Activated CD8-positive, alpha-beta memory T cell treated with anti-CD3 and anti-CD28 coated beads for 36 hours (primary cell): ENCODE results near the gene ANXA8. TPM values are rescaled to one million over a fixed set of nuclear protein-coding genes. Genes with fewer than 3 reads are reported as not detected.
"Not testable (repeated sequence)": the region's sequence is repeated elsewhere in the genome, so short reads cannot be mapped to it uniquely, and the experiment has no call there.

Experiments
- CTCF ChIA-PET: fragments of 350-600 bp; sonication (Branson Sonifier 250); formaldehyde crosslinking; loops from one replicate; lab custom pipeline; 2021; ENCODE audit warnings: antibody characterized with exemption; lab: Charles Lee
- POLR2A ChIA-PET: fragments of 350-600 bp; sonication (Branson Sonifier 250); formaldehyde crosslinking; loops from one replicate; lab custom pipeline; 2021; ENCODE audit warnings: antibody characterized with exemption; lab: Charles Lee
- total RNA-seq, 2 experiments: library from RNA; stranded (reverse); gene quantifications; one replicate each; pipeline ENCODE4 v1.2.3, GENCODE V29; 2021

ANXA8 gene
- total RNA-seq = not detected

DNA sequence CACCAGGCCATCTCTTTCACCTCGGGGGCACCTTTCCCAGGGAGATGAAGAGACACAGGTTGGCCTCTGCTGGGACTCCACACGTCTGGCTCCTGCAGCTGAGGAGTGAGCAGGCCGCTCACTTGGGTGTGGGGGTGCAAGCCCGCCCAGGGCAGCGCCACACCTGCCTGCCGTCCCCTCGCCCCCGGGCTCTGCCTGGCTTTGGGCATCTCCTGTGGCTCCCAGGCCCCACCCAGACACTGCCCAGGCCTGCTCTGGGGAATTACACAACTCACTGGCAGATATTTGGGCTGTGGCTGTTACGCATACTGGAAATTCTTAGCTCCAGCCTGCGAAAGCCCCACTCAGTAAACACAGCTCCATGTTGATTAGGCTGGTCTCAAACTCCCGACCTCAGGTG lies at the start of gene ANXA8:
TSS of gene ANXA8 (minus strand) at position 193 of the 400 bp plus-strand sequence. CDS start at position 11, 182 bp downstream.
- CTCF ChIA-PET, POLR2A ChIA-PET: not testable (repeated sequence)

- POLR2A ChIA-PET, CTCF ChIA-PET: not testable (repeated sequence)
Measured at GRCh38 chr10:47523475-47523874, 39.6 kb upstream of the ANXA8 start, which contains the start of gene AGAP9. TSS of gene AGAP9 (minus strand) at chr10:47523638. CDS start at chr10:47523526, 112 bp downstream.

GRCh38 chr10:47502313-47502712 lies 18.4 kb upstream of the ANXA8 start:
- CTCF ChIA-PET, POLR2A ChIA-PET: not testable (repeated sequence)

DNA sequence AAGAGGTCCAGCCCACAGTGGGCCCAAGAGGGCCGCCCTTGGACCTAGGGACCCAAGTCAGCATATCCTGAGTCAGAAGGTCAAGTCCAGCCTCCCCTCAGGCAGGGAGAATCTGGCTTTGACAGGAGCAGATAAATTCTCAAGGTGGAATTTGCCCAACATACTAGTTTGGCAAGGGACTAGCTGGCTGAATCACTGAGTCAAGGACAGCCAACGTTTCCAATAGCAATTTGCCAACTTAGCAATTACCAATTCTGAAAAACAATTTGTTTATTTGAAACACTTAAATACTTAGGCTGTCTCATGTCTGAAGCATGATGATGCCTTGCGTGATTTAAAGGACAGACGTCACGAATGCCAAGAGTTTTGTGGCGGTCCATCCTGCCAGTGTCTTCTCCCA lies 10.3 kb upstream of the ANXA8 start:
- POLR2A ChIA-PET, CTCF ChIA-PET: not testable (repeated sequence)

GRCh38 chr10:47491600-47491999 lies 7.7 kb upstream of the ANXA8 start, which contains the start of gene FAM25G:
TSS of gene FAM25G (minus strand) at chr10:47491700. CDS start at chr10:47491674, 26 bp downstream.
- POLR2A ChIA-PET, CTCF ChIA-PET: not testable (repeated sequence)

DNA sequence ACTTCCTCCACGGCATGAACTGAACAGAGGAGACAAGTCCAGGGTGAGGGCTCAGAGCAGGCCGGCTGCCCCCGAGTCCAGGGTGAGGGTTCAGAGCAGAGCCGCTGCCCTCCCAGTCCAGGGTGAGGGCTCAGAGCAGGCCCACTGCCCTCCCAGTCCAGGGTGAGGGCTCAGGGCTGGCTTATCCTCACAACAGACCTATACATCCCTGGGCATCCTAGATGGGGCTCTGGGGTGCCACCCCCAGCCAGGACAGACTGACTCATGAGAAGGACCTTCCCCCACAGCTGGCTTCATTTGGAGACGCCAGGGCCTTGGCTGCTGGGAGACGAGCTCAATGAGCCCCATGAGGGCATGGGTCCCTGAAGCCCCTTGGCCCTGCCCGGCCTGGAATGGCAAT lies 5.7 kb upstream of the ANXA8 start:
- POLR2A ChIA-PET, CTCF ChIA-PET: not testable (repeated sequence)

DNA sequence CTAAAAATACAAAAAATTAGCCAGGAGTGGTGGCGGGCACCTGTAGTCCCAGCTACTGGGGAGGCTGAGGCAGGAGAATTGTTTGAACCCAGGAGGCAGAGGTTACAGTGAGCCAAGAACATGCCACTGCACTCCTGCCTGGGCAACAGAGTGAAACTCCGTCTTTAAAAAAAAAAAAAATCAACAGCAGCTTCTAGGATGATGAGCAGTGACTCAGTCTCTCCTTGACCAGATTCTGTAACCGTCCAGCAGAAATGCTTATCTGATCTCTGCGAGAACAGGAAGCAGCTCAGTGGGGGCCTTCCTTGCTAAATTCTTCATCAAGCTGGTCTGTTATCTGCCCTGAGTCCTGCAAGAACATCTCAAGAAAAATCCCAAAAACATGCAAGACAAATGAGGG lies 2.0 kb upstream of the ANXA8 start:
- POLR2A ChIA-PET, CTCF ChIA-PET: not testable (repeated sequence)

GRCh38 chr10:47484786-47485185 lies 871 bp upstream of the ANXA8 start:
- POLR2A ChIA-PET = not testable (repeated sequence)

GRCh38 chr10:47482367-47482766 lies 1.5 kb downstream of the ANXA8 start:
- POLR2A ChIA-PET, CTCF ChIA-PET: not testable (repeated sequence)

More at GRCh38 chr10:47484786-47485185, 871 bp upstream of the ANXA8 start:
- CTCF ChIA-PET = not testable (repeated sequence)

DNA sequence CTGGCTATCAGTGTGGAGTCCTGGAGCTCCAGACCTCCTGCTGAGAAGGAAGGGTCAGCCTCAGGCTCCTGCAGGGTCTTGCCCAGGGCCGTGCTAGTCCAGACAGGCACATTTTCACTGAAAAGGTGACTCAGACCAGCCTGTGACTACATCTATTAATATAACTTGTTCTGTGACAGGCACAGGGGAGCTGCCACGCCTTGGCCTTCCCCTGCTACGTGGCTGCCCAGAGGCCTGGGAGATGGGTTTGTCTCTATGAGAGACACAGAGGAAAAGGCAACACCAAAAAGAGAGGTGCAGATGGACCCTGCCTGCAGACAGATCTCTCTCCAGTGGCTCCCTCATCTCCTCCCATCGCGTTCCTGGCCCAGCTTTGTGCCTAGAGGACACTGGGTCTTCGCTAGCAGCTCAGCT lies 2.1 kb downstream of the ANXA8 start:
- POLR2A ChIA-PET, CTCF ChIA-PET: not testable (repeated sequence)

DNA sequence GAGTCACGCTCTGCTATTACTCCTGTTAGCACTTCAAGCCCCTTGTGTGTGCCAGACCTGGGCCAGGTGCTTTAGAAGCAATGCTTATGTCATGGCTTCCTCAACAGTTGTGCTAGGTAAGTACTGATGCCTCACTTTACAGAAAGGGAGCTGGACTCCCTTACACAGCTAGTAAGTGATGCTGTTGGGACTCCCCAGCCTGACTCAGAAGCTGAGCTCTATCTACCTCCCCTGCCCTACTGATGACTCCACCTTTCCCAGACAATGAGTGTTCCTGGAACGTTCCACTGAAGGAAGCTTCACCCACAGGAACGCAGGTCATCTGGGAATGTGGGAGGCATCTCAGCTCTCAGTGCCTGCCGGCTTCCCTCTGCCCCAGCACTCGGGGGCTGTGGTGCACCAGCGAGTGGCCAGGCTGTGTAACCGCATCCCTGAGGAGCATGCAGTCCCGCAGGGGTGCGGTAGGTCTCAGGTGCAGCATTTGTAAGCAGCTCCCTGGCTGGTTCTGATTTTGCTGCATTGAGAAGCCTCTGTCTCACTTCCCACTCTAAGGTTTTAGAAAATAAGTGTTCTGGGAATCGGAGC lies 2.6 kb downstream of the ANXA8 start:
- CTCF ChIA-PET, POLR2A ChIA-PET: not testable (repeated sequence)

- POLR2A ChIA-PET, CTCF ChIA-PET: not testable (repeated sequence)
Measured at GRCh38 chr10:47480133-47480532, 3.8 kb downstream of the ANXA8 start.

DNA sequence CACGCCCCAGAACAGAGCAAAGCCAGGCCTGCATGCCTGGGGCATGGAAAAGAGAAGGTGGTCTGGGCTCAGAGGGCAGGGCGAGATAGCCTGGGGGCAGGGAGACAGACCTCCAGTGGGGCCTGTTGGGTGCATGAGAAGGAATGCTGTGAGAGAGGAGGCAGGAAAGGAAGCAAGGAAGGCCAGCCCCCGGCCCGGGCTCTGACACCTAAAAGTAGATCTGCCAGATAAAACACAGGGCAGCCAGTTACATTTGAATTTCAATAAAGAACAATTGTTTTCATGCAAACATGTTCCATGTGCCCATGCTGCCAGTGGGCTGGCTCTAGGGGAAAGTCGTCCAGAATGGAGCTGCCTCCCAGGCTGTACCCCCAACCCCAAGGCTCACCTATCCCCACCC lies 5.8 kb downstream of the ANXA8 start:
- CTCF ChIA-PET, POLR2A ChIA-PET: not testable (repeated sequence)

- POLR2A ChIA-PET, CTCF ChIA-PET: not testable (repeated sequence)
Measured at GRCh38 chr10:47477078-47477477, 6.8 kb downstream of the ANXA8 start.

DNA sequence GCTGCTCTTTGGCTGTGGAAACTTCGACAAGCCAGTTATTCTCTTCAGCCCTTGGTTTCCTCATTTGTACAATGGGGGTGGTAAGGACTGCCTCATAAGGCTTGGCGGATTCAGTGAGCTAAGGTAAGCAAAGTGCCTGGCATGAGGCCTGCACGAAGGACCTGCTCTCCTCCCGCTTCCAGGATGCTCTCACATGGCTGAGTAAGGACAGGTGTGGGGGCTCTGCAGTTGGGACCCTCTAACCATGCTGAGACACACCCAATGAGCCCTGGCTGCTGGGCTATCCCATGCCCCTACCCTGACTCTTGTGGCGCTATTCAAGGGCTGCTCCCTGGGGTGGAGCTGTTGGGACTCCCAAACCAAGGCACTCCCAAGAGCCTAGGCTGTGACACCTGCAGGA lies 8.8 kb downstream of the ANXA8 start:
- POLR2A ChIA-PET, CTCF ChIA-PET: not testable (repeated sequence)

DNA sequence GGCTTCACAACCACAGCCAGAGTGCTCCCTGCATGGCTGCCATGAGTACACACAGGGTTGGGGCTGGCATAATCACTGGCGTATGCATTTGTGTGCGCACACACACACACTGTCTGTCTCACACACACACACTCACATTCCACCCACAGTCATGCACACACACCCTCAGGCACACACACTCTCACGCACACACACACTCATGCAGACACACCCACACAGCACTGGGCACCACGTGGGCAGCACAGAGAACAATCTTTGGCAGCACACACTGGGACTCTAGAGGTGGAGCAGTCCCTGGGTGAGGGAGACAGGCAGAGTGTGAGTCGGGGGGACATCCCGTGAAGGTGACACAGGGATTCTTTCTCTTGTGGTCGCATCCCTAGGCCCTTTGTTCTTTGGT lies 10.4 kb downstream of the ANXA8 start:
- POLR2A ChIA-PET, CTCF ChIA-PET: not testable (repeated sequence)

DNA sequence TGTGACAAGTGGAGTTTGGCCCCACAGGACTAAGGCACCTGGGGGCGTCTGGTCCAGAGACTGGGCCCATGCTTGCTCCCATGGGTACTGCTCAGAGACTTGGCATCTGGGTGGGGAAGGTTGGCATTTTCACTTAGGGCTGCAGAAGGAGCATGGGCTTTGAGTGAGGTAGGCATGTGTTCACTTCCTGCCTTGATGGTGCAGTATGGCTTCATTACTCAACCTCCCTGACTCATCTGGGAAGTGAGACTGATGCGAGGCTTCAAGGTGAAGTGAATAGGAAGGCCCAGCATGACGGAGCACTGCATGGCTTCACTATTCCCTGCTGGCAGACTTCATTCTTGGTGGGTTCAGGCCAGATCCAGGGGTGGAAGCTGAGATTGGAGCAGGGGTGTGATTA lies 11.3 kb downstream of the ANXA8 start:
- CTCF ChIA-PET, POLR2A ChIA-PET: not testable (repeated sequence)

DNA sequence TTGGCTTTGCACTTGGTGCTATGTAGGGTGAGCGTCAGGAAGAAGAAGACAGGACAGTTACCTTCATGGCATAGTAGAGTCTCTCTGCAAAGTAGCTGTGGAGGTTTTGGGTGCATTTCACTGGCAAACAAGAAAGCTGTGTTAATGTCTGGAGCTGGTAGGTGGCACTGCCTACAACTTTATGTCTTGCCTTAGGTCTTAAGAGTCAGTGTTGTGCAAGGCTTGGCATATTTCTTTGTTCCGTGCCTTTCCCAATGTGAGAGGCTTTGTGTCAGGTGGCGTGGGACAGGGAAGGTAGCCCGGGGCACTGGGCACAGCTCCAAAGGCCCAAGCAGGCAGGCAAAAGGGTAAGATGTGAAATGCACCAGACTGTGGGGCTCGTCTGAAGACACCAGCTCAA lies 11.8 kb downstream of the ANXA8 start:
- CTCF ChIA-PET = not testable (repeated sequence)

GRCh38 chr10:47468731-47469528 lies 15.0 kb downstream of the ANXA8 start:
- CTCF ChIA-PET, POLR2A ChIA-PET: not testable (repeated sequence)

More for the DNA sequence above, 11.8 kb downstream of the ANXA8 start:
- POLR2A ChIA-PET = not testable (repeated sequence)

- POLR2A ChIA-PET, CTCF ChIA-PET: not testable (repeated sequence)
Measured at GRCh38 chr10:47467957-47468356, 16.0 kb downstream of the ANXA8 start.

GRCh38 chr10:47467458-47467857 lies 16.5 kb downstream of the ANXA8 start:
- CTCF ChIA-PET, POLR2A ChIA-PET: not testable (repeated sequence)
